MM.1S (cell line): ENCODE data around the gene LTB.

Source experiments
- DNase-seq: peaks from one replicate; pipeline ENCODE4 v3.0.0-alpha.2; 2015
- H2AFZ ChIP-seq: fragments of 300-600 bp; sonication (generic); 2 replicates; pipeline ENCODE4 v1.6.0; 2016; ENCODE audit warnings: antibody characterized with exemption, low read length
- H3F3A ChIP-seq: fragments of 300-600 bp; sonication (generic); 2 replicates; pipeline ENCODE4 v1.6.1; 2016; ENCODE audit warnings: mild to moderate bottlenecking, antibody characterized with exemption, low read length, moderate library complexity, mixed read lengths; ENCODE audit not compliant: insufficient read depth
- H3K27ac ChIP-seq: fragments of 300-600 bp; sonication (generic); 2 replicates; pipeline ENCODE4 v1.5.1; 2016; ENCODE audit warnings: mild to moderate bottlenecking, low read length
- H3K27me3 ChIP-seq: fragments of 300-600 bp; sonication (generic); replicated peaks from 2 replicates; pipeline ENCODE4 v1.6.0; 2016; ENCODE audit warnings: low read length; ENCODE audit not compliant: insufficient read depth
- H3K36me3 ChIP-seq: fragments of 300-600 bp; sonication (generic); replicated peaks from 2 replicates; pipeline ENCODE4 v1.6.1; 2016; ENCODE audit warnings: mild to moderate bottlenecking, low read length, mixed read lengths; ENCODE audit not compliant: insufficient read depth
- H3K4me1 ChIP-seq: fragments of 300-600 bp; sonication (generic); 2 replicates; pipeline ENCODE4 v1.6.1; 2016; ENCODE audit warnings: low read length, mixed read lengths
- H3K4me2 ChIP-seq: fragments of 300-600 bp; sonication (generic); 2 replicates; pipeline ENCODE4 v1.6.0; 2016; ENCODE audit warnings: low read depth, low read length
- H3K4me3 ChIP-seq: fragments of 300-600 bp; sonication (generic); 2 replicates; pipeline ENCODE4 v1.5.1; 2016; ENCODE audit warnings: low read length, mixed read lengths
- H3K79me2 ChIP-seq: fragments of 300-600 bp; sonication (generic); 2 replicates; pipeline ENCODE4 v1.6.1; 2016; ENCODE audit warnings: mixed run types, low read length, mixed read lengths
- H3K9ac ChIP-seq: fragments of 300-600 bp; sonication (generic); 2 replicates; pipeline ENCODE4 v1.6.1; 2016; ENCODE audit warnings: low read length, mixed read lengths
- H3K9me2 ChIP-seq: fragments of 300-600 bp; sonication (generic); replicated peaks from 2 replicates; pipeline ENCODE4 v1.6.1; 2016; ENCODE audit warnings: mild to moderate bottlenecking, low read length, mixed read lengths; ENCODE audit not compliant: insufficient read depth
- H3K9me3 ChIP-seq: fragments of 300-600 bp; sonication (generic); replicated peaks from 2 replicates; pipeline ENCODE4 v1.6.1; 2016; ENCODE audit warnings: mild to moderate bottlenecking, low read length, mixed read lengths; ENCODE audit not compliant: insufficient read depth
- H4K20me1 ChIP-seq: fragments of 300-600 bp; sonication (generic); 2 replicates; pipeline ENCODE4 v1.6.1; 2016; ENCODE audit warnings: mild to moderate bottlenecking, low read length, moderate library complexity, mixed read lengths; ENCODE audit not compliant: insufficient read depth
- EZH2 ChIP-seq: fragments of 300-600 bp; sonication (generic); optimal IDR thresholded peaks from 2 replicates; pipeline ENCODE3; 2017; ENCODE audit warnings: low read depth, mild to moderate bottlenecking, antibody characterized with exemption, low read length, mixed read lengths
- EZH2phosphoT487 ChIP-seq: fragments of 300-600 bp; sonication (generic); IDR thresholded peaks from 2 replicates; pipeline ENCODE4 v1.6.1; 2018; ENCODE audit warnings: antibody characterized with exemption, low read length
- TF ChIP-seq, protein P1 (sequence below): fragments of 300-600 bp; sonication (generic); IDR thresholded peaks from 2 replicates; pipeline ENCODE4 v1.5.1; 2016; ENCODE audit warnings: antibody characterized with exemption, low read length, mixed read lengths

The LTB gene

GRCh38 chr6:31567531-31568370 lies 14.5 kb downstream of the LTB start:
- H3K4me2 ChIP-seq = peak overlapping the region; percentile 28; the same call in 1 of the 2 replicates
- H3K9me2 ChIP-seq = no peaks in the 10 kb centered on the region
- no peak overlapping the region for H3K9ac ChIP-seq
- H2AFZ ChIP-seq = no peak overlapping the region
- H3K4me3 ChIP-seq = no peak overlapping the region
- peaks cover 17% of the 10 kb centered on the region for H3F3A ChIP-seq
- H3K4me1 ChIP-seq = peaks cover 46% of the 10 kb centered on the region
- no peak for DNase-seq
- no peaks in the 10 kb centered on the region for H3K79me2 ChIP-seq
- peak overlapping the region; percentile 9; the same call in 1 of the 2 replicates for H3K27ac ChIP-seq
- peaks cover 6% of the 10 kb centered on the region; the same call in 1 of the 2 replicates for H3K27me3 ChIP-seq
- no peaks in the 10 kb centered on the region for H3K36me3 ChIP-seq
- no peaks in the 10 kb centered on the region for H3K9me3 ChIP-seq
- TF ChIP-seq EZH2 = no peak
- TF ChIP-seq, protein P1, sequence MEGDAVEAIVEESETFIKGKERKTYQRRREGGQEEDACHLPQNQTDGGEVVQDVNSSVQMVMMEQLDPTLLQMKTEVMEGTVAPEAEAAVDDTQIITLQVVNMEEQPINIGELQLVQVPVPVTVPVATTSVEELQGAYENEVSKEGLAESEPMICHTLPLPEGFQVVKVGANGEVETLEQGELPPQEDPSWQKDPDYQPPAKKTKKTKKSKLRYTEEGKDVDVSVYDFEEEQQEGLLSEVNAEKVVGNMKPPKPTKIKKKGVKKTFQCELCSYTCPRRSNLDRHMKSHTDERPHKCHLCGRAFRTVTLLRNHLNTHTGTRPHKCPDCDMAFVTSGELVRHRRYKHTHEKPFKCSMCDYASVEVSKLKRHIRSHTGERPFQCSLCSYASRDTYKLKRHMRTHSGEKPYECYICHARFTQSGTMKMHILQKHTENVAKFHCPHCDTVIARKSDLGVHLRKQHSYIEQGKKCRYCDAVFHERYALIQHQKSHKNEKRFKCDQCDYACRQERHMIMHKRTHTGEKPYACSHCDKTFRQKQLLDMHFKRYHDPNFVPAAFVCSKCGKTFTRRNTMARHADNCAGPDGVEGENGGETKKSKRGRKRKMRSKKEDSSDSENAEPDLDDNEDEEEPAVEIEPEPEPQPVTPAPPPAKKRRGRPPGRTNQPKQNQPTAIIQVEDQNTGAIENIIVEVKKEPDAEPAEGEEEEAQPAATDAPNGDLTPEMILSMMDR = no peak
- TF ChIP-seq EZH2phosphoT487 = no peak
- no peaks in the 10 kb centered on the region for H4K20me1 ChIP-seq

GRCh38 chr6:31560697-31561058 lies 21.5 kb downstream of the LTB start:
- H4K20me1 ChIP-seq = peaks cover 10% of the 10 kb centered on the region; the same call in 1 of the 2 replicates
- H3K4me1 ChIP-seq = peaks cover 32% of the 10 kb centered on the region
- H3K9ac ChIP-seq = no peak overlapping the region
- H2AFZ ChIP-seq = no peak overlapping the region
- no peaks in the 10 kb centered on the region for H3K9me2 ChIP-seq
- 0 out of 2 replicates have a peak overlapping the region, but pooled peaks have one; percentile 6 for H3K4me3 ChIP-seq
- H3K9me3 ChIP-seq = no peaks in the 10 kb centered on the region
- H3K27ac ChIP-seq = no peak overlapping the region
- TF ChIP-seq, protein P1 = no peak
- no peak for TF ChIP-seq EZH2
- no peak for TF ChIP-seq EZH2phosphoT487
- no peak for DNase-seq
- peaks cover 13% of the 10 kb centered on the region; the same call in 1 of the 2 replicates for H3K27me3 ChIP-seq
- peak overlapping the region; percentile 67 for H3K4me2 ChIP-seq
- H3K79me2 ChIP-seq = no peaks in the 10 kb centered on the region
- no peaks in the 10 kb centered on the region for H3K36me3 ChIP-seq
- H3F3A ChIP-seq = peaks cover 15% of the 10 kb centered on the region

DNA sequence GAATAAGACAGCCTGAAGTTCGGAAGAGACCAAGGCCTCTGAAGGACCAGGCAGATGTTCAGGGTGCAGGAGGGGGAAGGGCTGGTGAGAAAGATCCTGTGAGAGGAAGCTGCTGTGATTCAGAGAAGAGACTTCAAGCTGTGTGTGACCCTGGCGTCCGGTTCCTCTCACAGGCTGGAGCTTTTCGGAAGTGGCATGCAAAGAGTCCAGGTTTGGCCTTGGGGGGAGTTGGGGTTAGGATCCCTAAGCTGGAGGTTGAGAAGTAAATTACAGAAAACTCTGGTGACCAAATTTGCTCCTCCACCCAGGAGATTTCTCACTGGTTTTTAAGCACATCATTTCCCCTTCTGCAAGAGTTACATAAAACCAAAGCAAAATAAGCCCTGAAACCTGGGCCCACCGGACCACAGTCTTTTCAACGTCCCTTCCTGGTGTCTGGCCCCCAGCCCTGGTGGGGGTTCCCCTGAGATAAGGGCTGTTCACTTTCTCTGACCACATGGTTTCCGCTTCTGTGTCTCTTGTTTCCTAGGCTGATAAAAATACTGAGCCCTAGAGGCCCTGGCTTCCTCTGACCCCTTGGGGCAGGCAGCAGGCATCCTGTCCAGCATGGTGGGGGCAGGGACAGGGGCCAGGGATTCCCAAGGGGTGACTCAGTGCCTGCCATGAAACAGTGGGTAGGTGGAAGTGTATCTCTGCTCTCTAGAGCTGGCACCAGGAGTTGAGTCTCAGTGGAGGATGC lies 22.1 kb downstream of the LTB start:
- 0 out of 2 replicates have a peak overlapping the region, but pooled peaks have one; percentile 6 for H3K4me3 ChIP-seq
- H3K27ac ChIP-seq = peak overlapping the region; percentile 7; the same call in 1 of the 2 replicates
- H3K4me1 ChIP-seq = peaks cover 32% of the 10 kb centered on the region
- TF ChIP-seq EZH2phosphoT487 (no peak), EZH2 (no peak)
- TF ChIP-seq, protein P1 = no peak
- peaks cover 10% of the 10 kb centered on the region; the same call in 1 of the 2 replicates for H4K20me1 ChIP-seq
- H3K9me3 ChIP-seq = no peaks in the 10 kb centered on the region
- H2AFZ ChIP-seq = no peak overlapping the region
- H3K9me2 ChIP-seq = no peaks in the 10 kb centered on the region
- no peaks in the 10 kb centered on the region for H3K36me3 ChIP-seq
- H3F3A ChIP-seq = peaks cover 15% of the 10 kb centered on the region
- H3K27me3 ChIP-seq = 0 out of 2 replicates have a peak, but pooled peaks cover 11% of the 10 kb centered on the region
- peak overlapping the region; percentile 67 for H3K4me2 ChIP-seq
- no peak overlapping the region for H3K9ac ChIP-seq
- H3K79me2 ChIP-seq = no peaks in the 10 kb centered on the region
- peak; percentile 74 for DNase-seq
